Tibial nerve (tissue), 3 donors: ENCODE results near the gene SIGLEC6.

ENCODE experiments used
- CTCF ChIP-seq, 5 experiments: fragments of 200-600 bp in 3 of 5; fragments of 450-650 bp in 2 of 5; sonication (generic) in 3 of 5; IDR thresholded peaks; one replicate each; pipeline ENCODE4 v1.5.1; 2016 to 2019; ENCODE audit warnings: antibody characterized with exemption in 5 of 5, mild to moderate bottlenecking in 3 of 5, moderate library complexity in 2 of 5
- POLR2A ChIP-seq, 2 donors: fragments of 450-650 bp; IDR thresholded peaks; one replicate each; pipeline ENCODE4 v1.6.1; 2017; ENCODE audit warnings: antibody characterized with exemption in 2 of 2, mild to moderate bottlenecking in 2 of 2, moderate library complexity in 2 of 2

GRCh38 chr19:51521357-51521756 lies 10.1 kb downstream of the SIGLEC6 start:
- TF ChIP-seq POLR2A (IDR thresholded peaks at IDR 0.05) (no peak), CTCF (IDR thresholded peaks at IDR 0.05) (no peak)
